BJ (cell line): ENCODE results near the gene GTF2A1L. TPM values are rescaled to one million over a fixed set of nuclear protein-coding genes. Genes with fewer than 3 reads are reported as not detected.

Experiments
- CTCF ChIA-PET: fragments of 350-600 bp; formaldehyde crosslinking; extraction: SDS; loops from one replicate; lab custom pipeline; 2021; ENCODE audit warnings: antibody characterized with exemption, inconsistent platforms; lab: Yijun Ruan, JAX
- POLR2A ChIA-PET: fragments of 300-600 bp; sonication (Branson Sonifier 250); formaldehyde crosslinking; extraction: SDS; loops from one replicate; lab custom pipeline; 2021; ENCODE audit warnings: antibody characterized with exemption; lab: Charles Lee
- DNase-seq: peaks from one replicate; pipeline ENCODE4 v3.0.0-alpha.2; 2011; ENCODE audit warnings: low read depth
- H3K27me3 ChIP-seq: 2 replicates; pipeline ENCODE4 v1.6.0; 2011; ENCODE audit warnings: low read length; ENCODE audit not compliant: control insufficient read depth, insufficient read depth
- H3K36me3 ChIP-seq: 2 replicates; pipeline ENCODE4 v1.5.1; 2011; ENCODE audit warnings: low read length; ENCODE audit not compliant: control insufficient read depth, insufficient read depth
- H3K4me3 ChIP-seq: 2 replicates; pipeline ENCODE4 v1.5.1; 2011; ENCODE audit warnings: low read depth, mild to moderate bottlenecking, control low read depth, low read length
- CTCF ChIP-seq: IDR thresholded peaks from 2 replicates; pipeline ENCODE4 v1.5.1; 2011; ENCODE audit warnings: low read depth, mild to moderate bottlenecking, control low read depth, inconsistent platforms, low read length, moderate library complexity; ENCODE audit not compliant: insufficient read depth
- polyA plus RNA-seq: library from polyadenylated mRNA; depleted of rRNA; stranded (reverse); fragments of >200 nt; gene quantifications from 2 replicates; pipeline ENCODE4 v1.2.3, GENCODE V29; 2011

Gene GTF2A1L
- polyA plus RNA-seq, 1 experiment: not detected

- no peak for DNase-seq
- CTCF ChIA-PET: interaction anchor here (1.3 kb wide), 1 partner anchor 35 kb away, joined by 4 read pairs; no protein-coding TSS in a partner anchor
- no peak for TF ChIP-seq CTCF
- no peak overlapping the region for H3K4me3 ChIP-seq
- POLR2A ChIA-PET: no interaction called here
- no peaks in the 10 kb centered on the region for H3K27me3 ChIP-seq
- H3K36me3 ChIP-seq: no peaks in the 10 kb centered on the region
Observed at GRCh38 chr2:48685126-48685525, 67.5 kb downstream of the GTF2A1L start.

- ChIA-PET CTCF (no interaction called here), POLR2A (no interaction called here)
- H3K27me3 ChIP-seq: no peaks in the 10 kb centered on the region
- no peak overlapping the region for H3K4me3 ChIP-seq
- no peak for TF ChIP-seq CTCF
- no peaks in the 10 kb centered on the region for H3K36me3 ChIP-seq
- DNase-seq: no peak
Observed at GRCh38 chr2:48691935-48692691, 74.5 kb downstream of the GTF2A1L start.

- CTCF ChIA-PET: no interaction called here
- no peak for TF ChIP-seq CTCF
- Histone ChIP-seq H3K36me3 (no peaks in the 10 kb centered on the region), H3K27me3 (no peaks in the 10 kb centered on the region), H3K4me3 (no peak overlapping the region)
- POLR2A ChIA-PET: no interaction called here
- DNase-seq: no peak
Observed at GRCh38 chr2:48693066-48693465, 75.4 kb downstream of the GTF2A1L start.

GRCh38 chr2:48693645-48694044 lies 76.0 kb downstream of the GTF2A1L start:
- no peak for TF ChIP-seq CTCF
- CTCF ChIA-PET: no interaction called here
- DNase-seq: no peak
- Histone ChIP-seq H3K36me3 (no peaks in the 10 kb centered on the region), H3K27me3 (no peaks in the 10 kb centered on the region), H3K4me3 (no peak overlapping the region)
- POLR2A ChIA-PET: no interaction called here

GRCh38 chr2:48694149-48694548 lies 76.5 kb downstream of the GTF2A1L start:
- TF ChIP-seq CTCF: no peak
- Histone ChIP-seq H3K36me3 (no peaks in the 10 kb centered on the region), H3K4me3 (no peak overlapping the region), H3K27me3 (no peaks in the 10 kb centered on the region)
- ChIA-PET CTCF (no interaction called here), POLR2A (no interaction called here)
- no peak for DNase-seq
